ENCODE data around the gene COLEC12. TPM values are rescaled to one million over a fixed set of nuclear protein-coding genes. Genes with fewer than 3 reads are reported as not detected.

COLEC12 gene
- total RNA-seq, 3 donors from 2014 or later (not counting 1 experiment from before 2014, with no cell fraction given), result not detected

- H3K4me3 ChIP-seq (ENCODE audit: low read length), result no peak overlapping the region
- Mint-ChIP-seq H3K4me1 (peaks cover 0 to 4% of the 10 kb centered on the region in 2 donors), H3K9me3 (no peaks in the 10 kb centered on the region), H3K4me3 (no peak overlapping the region), H3K36me3 (no peaks in the 10 kb centered on the region), H3K27ac (no peak overlapping the region), H3K27me3 (ENCODE audit: low read depth in 2 of 2) (peaks cover 14 to 36% of the 10 kb centered on the region in 2 donors)
- ATAC-seq, result no peak
- H3K9me3 ChIP-seq (ENCODE audit: control insufficient read depth, insufficient read depth, low read length), result no peaks in the 10 kb centered on the region
- intact Hi-C loops (cut with micrococcal nuclease), result no loop called here
- H3K36me3 ChIP-seq (ENCODE audit: control insufficient read depth, insufficient read depth, low read length), result no peaks in the 10 kb centered on the region
- H3K27me3 ChIP-seq (ENCODE audit: control insufficient read depth, insufficient read depth, low read length), result no peaks in the 10 kb centered on the region
- TF ChIP-seq CTCF (IDR thresholded peaks at IDR 0.05), result no peak
- DNase-seq, result no peak
- no CpG with 5 or more reads among the region's 2 CpGs for WGBS (ENCODE audit: insufficient coverage)
- H3K4me1 ChIP-seq (ENCODE audit: control insufficient read depth, insufficient read depth, low read length), result no peaks in the 10 kb centered on the region
- no peak overlapping the region for H3K27ac ChIP-seq (ENCODE audit: low read length)
Measured at GRCh38 chr18:461762-462161, 38.7 kb downstream of the COLEC12 start.

DNA sequence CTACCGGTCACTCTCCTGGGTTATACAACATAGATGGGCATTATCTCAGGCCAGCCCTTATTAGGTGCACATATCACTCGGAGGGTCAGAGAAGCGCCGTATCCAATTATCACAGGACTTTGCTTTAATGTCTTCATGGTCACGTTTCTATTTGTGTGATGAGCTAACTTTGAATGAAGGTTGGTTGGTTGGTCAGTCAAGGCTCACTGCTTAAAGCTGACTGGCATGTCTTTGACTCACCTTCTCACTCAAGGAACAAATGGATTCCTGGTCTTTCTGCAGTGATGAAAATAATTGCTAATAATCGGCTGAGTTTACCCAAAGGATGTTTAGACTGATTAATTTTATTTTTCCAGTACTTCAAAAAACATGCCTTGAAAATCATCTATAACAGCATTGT is 39.7 kb downstream of the COLEC12 start:
- H3K9me3 ChIP-seq (ENCODE audit: control insufficient read depth, insufficient read depth, low read length), result no peaks in the 10 kb centered on the region
- Mint-ChIP-seq H3K36me3 (no peaks in the 10 kb centered on the region), H3K4me3 (no peak overlapping the region), H3K27ac (no peak overlapping the region), H3K9me3 (no peaks in the 10 kb centered on the region), H3K4me1 (peaks cover 0 to 4% of the 10 kb centered on the region in 2 donors), H3K27me3 (ENCODE audit: low read depth in 2 of 2) (peaks cover 11 to 36% of the 10 kb centered on the region in 2 donors)
- no peak overlapping the region for H3K4me3 ChIP-seq (ENCODE audit: low read length)
- intact Hi-C loops (cut with micrococcal nuclease), result no loop called here
- H3K4me1 ChIP-seq (ENCODE audit: control insufficient read depth, insufficient read depth, low read length), result no peaks in the 10 kb centered on the region
- WGBS (ENCODE audit: insufficient coverage), result 87% methylated on average over 5 of the region's 6 CpGs
- no peaks in the 10 kb centered on the region for H3K36me3 ChIP-seq (ENCODE audit: control insufficient read depth, insufficient read depth, low read length)
- ATAC-seq (no peak), DNase-seq (no peak)
- H3K27ac ChIP-seq (ENCODE audit: low read length), result no peak overlapping the region
- no peaks in the 10 kb centered on the region for H3K27me3 ChIP-seq (ENCODE audit: control insufficient read depth, insufficient read depth, low read length)
- no peak for TF ChIP-seq CTCF (IDR thresholded peaks at IDR 0.05)

GRCh38 chr18:459814-460593 is 40.5 kb downstream of the COLEC12 start:
- DNase-seq, result no peak
- H3K36me3 Mint-ChIP-seq, result no peaks in the 10 kb centered on the region
- H3K36me3 ChIP-seq (ENCODE audit: control insufficient read depth, insufficient read depth, low read length), result no peaks in the 10 kb centered on the region
- H3K4me3 ChIP-seq (ENCODE audit: low read length), result no peak overlapping the region
- no peak for TF ChIP-seq CTCF (IDR thresholded peaks at IDR 0.05)
- no peak overlapping the region for H3K27ac Mint-ChIP-seq
- H3K9me3 ChIP-seq (ENCODE audit: control insufficient read depth, insufficient read depth, low read length), result no peaks in the 10 kb centered on the region
- intact Hi-C loops (cut with micrococcal nuclease), result no loop called here
- H3K9me3 Mint-ChIP-seq, result no peaks in the 10 kb centered on the region
- H3K27me3 ChIP-seq (ENCODE audit: control insufficient read depth, insufficient read depth, low read length), result no peaks in the 10 kb centered on the region
- H3K27ac ChIP-seq (ENCODE audit: low read length), result no peak overlapping the region
- 89% methylated on average over 14 of the region's 14 CpGs for WGBS (ENCODE audit: insufficient coverage)
- peaks cover 11 to 36% of the 10 kb centered on the region in 2 donors for H3K27me3 Mint-ChIP-seq (ENCODE audit: low read depth in 2 of 2)
- no peaks in the 10 kb centered on the region for H3K4me1 ChIP-seq (ENCODE audit: control insufficient read depth, insufficient read depth, low read length)
- H3K4me1 Mint-ChIP-seq, result peaks cover 0 to 4% of the 10 kb centered on the region in 2 donors
- ATAC-seq, result no peak
- H3K4me3 Mint-ChIP-seq, result no peak overlapping the region
